Astrocyte (in vitro differentiated cells and primary cell): ENCODE results near the gene SLC25A13. TPM values are rescaled to one million over a fixed set of nuclear protein-coding genes. Genes with fewer than 3 reads are reported as not detected.

Experiments
- DNase-seq: peaks from one replicate; pipeline ENCODE4 v3.0.0-alpha.2; 2010; ENCODE audit warnings: low read depth
- FAIRE-seq: peaks from 2 replicates; lab custom pipeline; 2011; peaks lifted over from hg19 to GRCh38; lab: Jason Lieb, UNC
- H2AFZ ChIP-seq: 2 replicates; pipeline ENCODE4 v1.6.0; 2012; ENCODE audit warnings: low read depth, low read length, inconsistent platforms
- H3K27ac ChIP-seq: 2 replicates; pipeline ENCODE4 v1.5.1; 2011; ENCODE audit warnings: low read depth, low read length, inconsistent platforms
- H3K27me3 ChIP-seq: 2 replicates; pipeline ENCODE4 v1.6.0; 2011; ENCODE audit warnings: low read length, inconsistent platforms; ENCODE audit not compliant: insufficient read depth
- H3K36me3 ChIP-seq: 2 replicates; pipeline ENCODE4 v1.5.1; 2011; ENCODE audit warnings: low read length, inconsistent platforms; ENCODE audit not compliant: insufficient read depth
- H3K4me1 ChIP-seq: 2 replicates; pipeline ENCODE4 v1.5.1; 2011; ENCODE audit warnings: low read length, inconsistent platforms; ENCODE audit not compliant: insufficient read depth
- H3K4me2 ChIP-seq: 2 replicates; pipeline ENCODE4 v1.6.0; 2012; ENCODE audit warnings: low read length, inconsistent platforms
- H3K4me3 ChIP-seq: 2 replicates; pipeline ENCODE4 v1.5.1; 2011; ENCODE audit warnings: low read depth, mild to moderate bottlenecking, low read length, inconsistent platforms; ENCODE audit not compliant: insufficient read depth
- H3K79me2 ChIP-seq: 2 replicates; pipeline ENCODE4 v1.6.0; 2012; ENCODE audit warnings: mild to moderate bottlenecking, low read length, inconsistent platforms; ENCODE audit not compliant: insufficient read depth
- H3K9ac ChIP-seq: 2 replicates; pipeline ENCODE4 v1.6.0; 2012; ENCODE audit warnings: mild to moderate bottlenecking, low read length, inconsistent platforms
- H3K9me3 ChIP-seq: 2 replicates; pipeline ENCODE4 v1.5.1; 2012; ENCODE audit warnings: low read depth, mild to moderate bottlenecking, low read length, inconsistent platforms; ENCODE audit not compliant: insufficient read depth
- H4K20me1 ChIP-seq: 2 replicates; pipeline ENCODE4 v1.6.0; 2012; ENCODE audit warnings: low read length, inconsistent platforms; ENCODE audit not compliant: insufficient read depth
- H3K27ac Mint-ChIP-seq: one replicate; pipeline ENCODE4 v1.8.0; 2021; ENCODE audit warnings: mild to moderate bottlenecking, mixed read lengths; ENCODE audit not compliant: unreplicated experiment
- H3K27me3 Mint-ChIP-seq: one replicate; pipeline ENCODE4 v1.8.0; 2021; ENCODE audit warnings: low read depth, mixed read lengths; ENCODE audit not compliant: unreplicated experiment
- H3K36me3 Mint-ChIP-seq: one replicate; pipeline ENCODE4 v1.8.0; 2021; ENCODE audit warnings: low read depth, mixed read lengths; ENCODE audit not compliant: unreplicated experiment
- H3K4me1 Mint-ChIP-seq: one replicate; pipeline ENCODE4 v1.8.0; 2021; ENCODE audit warnings: low read depth, mixed read lengths; ENCODE audit not compliant: unreplicated experiment
- H3K4me3 Mint-ChIP-seq: one replicate; pipeline ENCODE4 v1.8.0; 2021; ENCODE audit warnings: mild to moderate bottlenecking, moderate library complexity, mixed read lengths; ENCODE audit not compliant: unreplicated experiment
- H3K9me3 Mint-ChIP-seq: one replicate; pipeline ENCODE4 v1.8.0; 2021; ENCODE audit warnings: mild to moderate bottlenecking, mixed read lengths; ENCODE audit not compliant: unreplicated experiment
- EZH2 ChIP-seq: IDR thresholded peaks from 2 replicates; pipeline ENCODE4 v1.6.1; 2012; ENCODE audit warnings: mild to moderate bottlenecking, low read length, inconsistent platforms; ENCODE audit not compliant: insufficient read depth
- total RNA-seq: library from RNA; stranded (reverse); gene quantifications from 2 replicates; pipeline ENCODE4 v1.2.1, GENCODE V29; 2021
- TF ChIP-seq, protein P1 (sequence below): IDR thresholded peaks from 2 replicates; pipeline ENCODE4 v1.5.1; 2011; ENCODE audit warnings: low read depth, mild to moderate bottlenecking, inconsistent platforms, low read length, moderate library complexity; ENCODE audit not compliant: insufficient read depth

The SLC25A13 gene
- total RNA-seq, 1 donor from 2014 or later = 58.1 TPM

GRCh38 chr7:96355990-96356506 lies 34.1 kb upstream of the SLC25A13 start:
- H3K79me2 ChIP-seq = no peaks in the 10 kb centered on the region
- Mint-ChIP-seq H3K36me3 (peaks cover 2% of the 10 kb centered on the region), H3K4me1 (no peaks in the 10 kb centered on the region), H3K27me3 (no peaks in the 10 kb centered on the region), H3K4me3 (no peak overlapping the region), H3K27ac (no peak overlapping the region), H3K9me3 (peaks cover 4% of the 10 kb centered on the region)
- H3K9ac ChIP-seq = no peak overlapping the region
- H4K20me1 ChIP-seq = no peaks in the 10 kb centered on the region
- no peak overlapping the region for H3K4me2 ChIP-seq
- no peaks in the 10 kb centered on the region for H3K4me1 ChIP-seq
- FAIRE-seq = no peak
- no peak overlapping the region for H2AFZ ChIP-seq
- H3K4me3 ChIP-seq = no peak overlapping the region
- H3K9me3 ChIP-seq = no peaks in the 10 kb centered on the region
- H3K27ac ChIP-seq = no peak overlapping the region
- TF ChIP-seq EZH2 = no peak
- TF ChIP-seq, protein P1, sequence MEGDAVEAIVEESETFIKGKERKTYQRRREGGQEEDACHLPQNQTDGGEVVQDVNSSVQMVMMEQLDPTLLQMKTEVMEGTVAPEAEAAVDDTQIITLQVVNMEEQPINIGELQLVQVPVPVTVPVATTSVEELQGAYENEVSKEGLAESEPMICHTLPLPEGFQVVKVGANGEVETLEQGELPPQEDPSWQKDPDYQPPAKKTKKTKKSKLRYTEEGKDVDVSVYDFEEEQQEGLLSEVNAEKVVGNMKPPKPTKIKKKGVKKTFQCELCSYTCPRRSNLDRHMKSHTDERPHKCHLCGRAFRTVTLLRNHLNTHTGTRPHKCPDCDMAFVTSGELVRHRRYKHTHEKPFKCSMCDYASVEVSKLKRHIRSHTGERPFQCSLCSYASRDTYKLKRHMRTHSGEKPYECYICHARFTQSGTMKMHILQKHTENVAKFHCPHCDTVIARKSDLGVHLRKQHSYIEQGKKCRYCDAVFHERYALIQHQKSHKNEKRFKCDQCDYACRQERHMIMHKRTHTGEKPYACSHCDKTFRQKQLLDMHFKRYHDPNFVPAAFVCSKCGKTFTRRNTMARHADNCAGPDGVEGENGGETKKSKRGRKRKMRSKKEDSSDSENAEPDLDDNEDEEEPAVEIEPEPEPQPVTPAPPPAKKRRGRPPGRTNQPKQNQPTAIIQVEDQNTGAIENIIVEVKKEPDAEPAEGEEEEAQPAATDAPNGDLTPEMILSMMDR = no peak
- no peaks in the 10 kb centered on the region for H3K27me3 ChIP-seq
- DNase-seq = no peak
- H3K36me3 ChIP-seq = no peaks in the 10 kb centered on the region

DNA sequence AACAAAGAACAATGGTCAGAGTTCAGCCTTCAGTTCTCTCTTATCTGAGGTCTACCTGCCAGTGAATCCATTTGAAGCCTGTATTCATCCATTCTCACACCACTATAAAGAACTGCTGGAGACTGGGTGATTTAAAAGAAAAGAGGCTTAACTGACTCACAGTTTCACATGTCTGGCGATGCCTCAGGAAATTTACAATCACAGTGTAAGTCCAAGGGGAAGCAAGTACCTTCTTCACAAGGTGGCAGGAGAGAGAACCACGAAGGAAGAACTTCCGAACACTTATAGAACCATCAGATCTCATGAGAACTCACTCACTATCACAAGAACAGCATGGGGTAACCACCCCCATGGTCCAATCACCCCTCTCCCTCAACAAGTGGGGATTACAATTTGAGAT lies 33.0 kb upstream of the SLC25A13 start:
- Histone ChIP-seq H3K9ac (no peak overlapping the region), H3K4me2 (no peak overlapping the region), H3K36me3 (no peaks in the 10 kb centered on the region), H4K20me1 (no peaks in the 10 kb centered on the region), H3K27me3 (no peaks in the 10 kb centered on the region), H3K79me2 (no peaks in the 10 kb centered on the region), H3K27ac (no peak overlapping the region), H3K4me3 (no peak overlapping the region), H2AFZ (no peak overlapping the region), H3K9me3 (no peaks in the 10 kb centered on the region), H3K4me1 (no peaks in the 10 kb centered on the region)
- Mint-ChIP-seq H3K4me3 (no peak overlapping the region), H3K4me1 (no peaks in the 10 kb centered on the region), H3K36me3 (peaks cover 2% of the 10 kb centered on the region), H3K27me3 (no peaks in the 10 kb centered on the region), H3K27ac (no peak overlapping the region), H3K9me3 (peaks cover 2% of the 10 kb centered on the region)
- DNase-seq = no peak
- no peak for TF ChIP-seq EZH2
- TF ChIP-seq, protein P1 = no peak
- FAIRE-seq = no peak

DNA sequence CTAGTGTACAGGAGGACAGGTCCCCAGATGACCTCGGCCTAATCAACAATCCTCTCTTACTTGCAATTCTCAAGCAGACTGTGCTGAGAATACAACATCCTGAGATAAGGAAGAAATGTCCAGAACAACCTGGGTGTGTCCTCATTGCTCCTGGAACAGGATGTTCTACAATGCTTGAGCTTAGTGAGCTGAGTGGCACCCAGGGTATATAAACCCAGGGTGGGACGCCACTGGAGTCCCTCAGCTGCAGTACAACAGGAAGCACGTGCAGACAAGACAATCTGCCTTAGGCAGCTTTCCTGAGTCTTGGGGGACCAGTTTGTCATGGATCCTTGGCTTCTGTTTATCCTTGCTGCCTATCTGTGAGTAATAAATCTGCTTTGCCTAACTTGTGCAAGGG lies 27.7 kb upstream of the SLC25A13 start:
- no peaks in the 10 kb centered on the region for H3K36me3 Mint-ChIP-seq
- no peak overlapping the region for H3K4me3 Mint-ChIP-seq

More for the DNA sequence above, 27.7 kb upstream of the SLC25A13 start:
- H3K4me1 Mint-ChIP-seq = no peaks in the 10 kb centered on the region
- Histone ChIP-seq H3K9me3 (no peaks in the 10 kb centered on the region), H2AFZ (no peak overlapping the region), H3K4me3 (no peak overlapping the region), H3K27me3 (peaks cover 2% of the 10 kb centered on the region), H4K20me1 (no peaks in the 10 kb centered on the region), H3K79me2 (no peaks in the 10 kb centered on the region), H3K9ac (no peak overlapping the region), H3K4me2 (no peak overlapping the region), H3K36me3 (no peaks in the 10 kb centered on the region), H3K4me1 (no peaks in the 10 kb centered on the region), H3K27ac (no peak overlapping the region)
- no peak for DNase-seq
- no peak for FAIRE-seq
- no peak overlapping the region for H3K27ac Mint-ChIP-seq
- H3K27me3 Mint-ChIP-seq = no peaks in the 10 kb centered on the region
- TF ChIP-seq, protein P1 = no peak
- TF ChIP-seq EZH2 = no peak
- no peaks in the 10 kb centered on the region for H3K9me3 Mint-ChIP-seq
